Measurements from ENCODE around the gene LTB.
A peak's percentile ranks its signal among the peaks of the same experiment; 100 is the strongest.

LTB gene

GRCh38 chr6:31575335-31575901 is 6.8 kb downstream of the LTB start, which contains the start of gene TNF:
TSS of gene TNF (plus strand) at chr6:31575565. CDS start at chr6:31575742, 177 bp downstream.
- peak; percentile 79 for DNase-seq

GRCh38 chr6:31574106-31575061 is 7.8 kb downstream of the LTB start:
- DNase-seq, result no peak

GRCh38 chr6:31573239-31574105 is 8.8 kb downstream of the LTB start:
- DNase-seq, result no peak

GRCh38 chr6:31572041-31572911 is 9.9 kb downstream of the LTB start, which contains the start of gene LTA:
TSS of gene LTA (plus strand) at chr6:31572289. CDS start at chr6:31572743, 454 bp downstream.
- peak; percentile 79 for DNase-seq

GRCh38 chr6:31569861-31570536 is 12.2 kb downstream of the LTB start:
- DNase-seq, result no peak

GRCh38 chr6:31568537-31568961 is 13.7 kb downstream of the LTB start:
- DNase-seq, result peak; percentile 52

GRCh38 chr6:31567531-31568370 is 14.5 kb downstream of the LTB start:
- no peak for DNase-seq

- no peak for DNase-seq
These were observed 21.5 kb downstream of the LTB start for GRCh38 chr6:31560697-31561058.

- peak; percentile 34 for DNase-seq
These were observed 22.1 kb downstream of the LTB start for GRCh38 chr6:31559958-31560696.

GRCh38 chr6:31559606-31559957 is 22.6 kb downstream of the LTB start:
- no peak for DNase-seq

GRCh38 chr6:31558631-31559500 is 23.4 kb downstream of the LTB start:
- peak; percentile 62 for DNase-seq

GRCh38 chr6:31558318-31558625 is 24.0 kb downstream of the LTB start:
- no peak for DNase-seq

GRCh38 chr6:31557443-31558317 is 24.5 kb downstream of the LTB start:
- no peak for DNase-seq

- DNase-seq, result no peak
These were observed 25.9 kb downstream of the LTB start for GRCh38 chr6:31556307-31556706.

- peak; percentile 66 for DNase-seq
These were observed 30.9 kb downstream of the LTB start for GRCh38 chr6:31551371-31551770.

- no peak for DNase-seq
These were observed 33.7 kb downstream of the LTB start for GRCh38 chr6:31548544-31548873.

- DNase-seq, result no peak
These were observed 34.3 kb downstream of the LTB start for GRCh38 chr6:31547727-31548543.
